ENCODE results near the gene CDK5RAP2.

GRCh38 chr9:120513825-120514396 lies 66.1 kb downstream of the CDK5RAP2 start:
- no peak for TF ChIP-seq CTCF (conservative IDR thresholded peaks at IDR 0.05 in 1 of 2, IDR thresholded peaks at IDR 0.05 in 1 of 2; ENCODE audit: extremely low read depth in 1 of 2, insufficient read depth in 1 of 2, low read depth in 1 of 2, low read length in 2 of 2)
- no peak for TF ChIP-seq EZH2 (IDR thresholded peaks at IDR 0.05; ENCODE audit: borderline replicate concordance, low read length)
